Bone marrow (tissue), 2 donors: ENCODE data around the gene ARF3.

Experiments
- DNase-seq, 2 donors: peaks; one replicate each; lab custom pipeline; 2025; lab: John Stamatoyannopoulos, UW

The ARF3 gene

GRCh38 chr12:48966177-48966895 lies 9.0 kb upstream of the ARF3 start:
- DNase-seq: no peak

- DNase-seq: no peak
Measured at GRCh38 chr12:48965298-48965838, 8.1 kb upstream of the ARF3 start.

- DNase-seq: no peak
Measured at GRCh38 chr12:48961801-48962200, 4.5 kb upstream of the ARF3 start.

GRCh38 chr12:48961331-48961730 lies 4.0 kb upstream of the ARF3 start:
- DNase-seq: no peak

- no peak for DNase-seq
Measured at GRCh38 chr12:48960834-48961233, 3.5 kb upstream of the ARF3 start.

- no peak for DNase-seq
Measured at GRCh38 chr12:48958049-48958388, 732 bp upstream of the ARF3 start.

GRCh38 chr12:48956279-48957140 lies 777 bp downstream of the ARF3 start:
- DNase-seq: no peak

GRCh38 chr12:48954841-48955501 lies 2.3 kb downstream of the ARF3 start:
- peak in 1 of 2 donors; percentile 73 for DNase-seq

GRCh38 chr12:48954061-48954460 lies 3.2 kb downstream of the ARF3 start:
- DNase-seq: no peak

GRCh38 chr12:48952691-48953090 lies 4.6 kb downstream of the ARF3 start:
- DNase-seq: no peak

- no peak for DNase-seq
Measured at GRCh38 chr12:48947727-48948126, 9.6 kb downstream of the ARF3 start.

- DNase-seq: no peak
Measured at GRCh38 chr12:48946943-48947342, 10.3 kb downstream of the ARF3 start.

- DNase-seq: no peak
Measured at GRCh38 chr12:48946205-48946604, 11.1 kb downstream of the ARF3 start.

- no peak for DNase-seq
Measured at GRCh38 chr12:48943221-48943620, 14.1 kb downstream of the ARF3 start.

- peak; percentile 19 to 97 for DNase-seq
Measured at GRCh38 chr12:48940181-48940580, 17.1 kb downstream of the ARF3 start.

GRCh38 chr12:48938805-48939204 lies 18.5 kb downstream of the ARF3 start:
- DNase-seq: no peak

- no peak for DNase-seq
Measured at GRCh38 chr12:48937170-48937569, 20.1 kb downstream of the ARF3 start.

- peak; percentile 18 to 43 for DNase-seq
Measured at GRCh38 chr12:48936379-48936979, 20.8 kb downstream of the ARF3 start.

GRCh38 chr12:48934312-48934706 lies 23.0 kb downstream of the ARF3 start:
- peak in 1 of 2 donors; percentile 15 for DNase-seq

- DNase-seq: no peak
Measured at GRCh38 chr12:48933664-48934311, 23.5 kb downstream of the ARF3 start.

GRCh38 chr12:48932878-48933277 lies 24.4 kb downstream of the ARF3 start:
- no peak for DNase-seq

- no peak for DNase-seq
Measured at GRCh38 chr12:48930475-48930874, 26.8 kb downstream of the ARF3 start.
